Activated T-helper 1 cell treated with anti-CD3 and anti-CD28 coated beads, Interleukin-12 subunit alpha, Interleukin-12 subunit beta, Interleukin-2, Interleukin-4 antibody, amounts not matched to agents 30 ng/mL and 10 ng/mL and 1 ng/mL, durations not matched to agents 14 hours and 24 hours and 36 hours (primary cell): Measurements from ENCODE around the gene TIAM2. TPM values are rescaled to one million over a fixed set of nuclear protein-coding genes. Genes with fewer than 3 reads are reported as not detected.

Source experiments
- DNase-seq: peaks from one replicate; pipeline ENCODE4 v3.0.0; 2021; ENCODE audit warnings: low spot score
- H3K27ac Mint-ChIP-seq: one replicate; pipeline ENCODE4 v1.8.0; 2021; ENCODE audit warnings: mild to moderate bottlenecking, mixed read lengths
- H3K27me3 Mint-ChIP-seq: one replicate; pipeline ENCODE4 v1.8.0; 2022; ENCODE audit warnings: mild to moderate bottlenecking, moderate library complexity, mixed read lengths; ENCODE audit not compliant: insufficient read depth
- H3K36me3 Mint-ChIP-seq: one replicate; pipeline ENCODE4 v1.8.0; 2021; ENCODE audit warnings: low read depth, mixed read lengths
- H3K4me1 Mint-ChIP-seq: one replicate; pipeline ENCODE4 v1.8.0; 2021; ENCODE audit warnings: low read depth, mixed read lengths
- H3K4me3 Mint-ChIP-seq: one replicate; pipeline ENCODE4 v1.8.0; 2021; ENCODE audit warnings: mild to moderate bottlenecking, moderate library complexity, mixed read lengths
- H3K9me3 Mint-ChIP-seq: one replicate; pipeline ENCODE4 v1.8.0; 2021; ENCODE audit warnings: mixed read lengths
- intact Hi-C: fragments of 100-400 bp; cut with micrococcal nuclease; formaldehyde crosslinking; loops from one replicate; pipeline ENCODE4 v1.15.1; 2024
- total RNA-seq: library from RNA; stranded (reverse); gene quantifications from 2 replicates; pipeline ENCODE4 v1.2.3, GENCODE V29; 2022

TIAM2 gene
- total RNA-seq, 1 donor from 2014 or later: 95.6 TPM

DNA sequence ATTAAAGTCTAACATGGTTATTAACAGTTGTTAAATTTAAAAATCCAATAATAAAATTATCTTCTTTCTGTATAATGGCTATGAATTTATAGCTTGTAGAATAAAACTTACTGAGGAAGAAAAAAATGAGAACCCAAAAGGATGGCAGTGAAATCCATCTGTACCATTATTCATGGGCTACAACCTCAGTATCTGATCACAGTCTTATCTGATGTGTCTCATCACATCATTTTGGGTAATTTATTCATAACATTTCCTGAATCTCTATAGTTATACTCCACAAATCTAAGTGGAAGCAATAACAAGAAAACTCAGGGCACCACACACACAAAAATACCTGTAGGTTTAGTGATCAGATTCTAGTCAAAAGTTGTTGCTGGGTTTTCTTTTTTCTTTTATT lies 276.0 kb downstream of the TIAM2 start:
- no peak overlapping the region for H3K27ac Mint-ChIP-seq
- no peak for DNase-seq
- H3K4me1 Mint-ChIP-seq: peaks cover 13% of the 10 kb centered on the region
- no peaks in the 10 kb centered on the region for H3K27me3 Mint-ChIP-seq
- no peaks in the 10 kb centered on the region for H3K9me3 Mint-ChIP-seq
- H3K4me3 Mint-ChIP-seq: no peak overlapping the region
- intact Hi-C loops: no loop called here
- peaks cover 19% of the 10 kb centered on the region for H3K36me3 Mint-ChIP-seq

DNA sequence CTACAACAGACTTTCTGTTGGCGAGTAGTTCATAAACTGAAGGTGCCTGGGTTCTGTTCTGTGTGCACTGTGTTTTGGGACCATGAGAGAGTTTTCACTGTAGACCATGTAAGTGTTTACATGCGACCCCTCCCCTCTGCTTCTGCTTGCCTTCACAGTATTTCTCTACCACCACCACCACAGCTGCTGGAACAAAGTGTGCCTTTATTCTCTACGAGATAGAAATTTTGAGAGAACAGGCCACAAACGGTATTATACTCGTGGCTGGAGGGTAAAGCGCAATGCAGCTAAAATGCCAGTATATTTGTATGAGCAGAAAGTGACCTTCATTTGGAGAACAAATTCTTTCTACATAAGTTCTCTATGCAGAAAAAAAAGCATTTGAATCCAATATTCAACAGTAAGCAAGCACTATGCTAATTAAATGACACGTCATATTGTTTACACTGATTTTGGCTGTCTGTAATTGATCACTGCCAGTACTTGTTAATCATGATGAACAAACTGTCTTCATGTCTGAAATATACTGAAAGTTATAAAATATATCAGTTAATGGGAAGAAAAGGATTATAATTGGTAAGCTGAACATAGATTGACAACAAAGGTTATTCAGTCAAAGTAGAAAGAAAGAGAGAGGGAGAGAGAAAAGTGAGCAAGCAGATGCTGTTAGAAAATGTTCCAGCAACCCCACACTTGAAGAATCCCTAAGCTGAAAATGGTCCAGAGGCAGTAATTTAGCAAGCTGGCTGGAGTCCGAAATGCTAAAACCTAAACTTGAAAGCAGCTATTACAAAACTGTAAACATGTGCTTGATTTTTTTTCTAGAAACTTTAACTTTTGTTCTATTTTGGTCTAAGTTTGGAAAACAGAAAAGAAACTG lies 277.5 kb downstream of the TIAM2 start:
- Mint-ChIP-seq H3K27me3 (no peaks in the 10 kb centered on the region), H3K27ac (no peak overlapping the region)

DNA sequence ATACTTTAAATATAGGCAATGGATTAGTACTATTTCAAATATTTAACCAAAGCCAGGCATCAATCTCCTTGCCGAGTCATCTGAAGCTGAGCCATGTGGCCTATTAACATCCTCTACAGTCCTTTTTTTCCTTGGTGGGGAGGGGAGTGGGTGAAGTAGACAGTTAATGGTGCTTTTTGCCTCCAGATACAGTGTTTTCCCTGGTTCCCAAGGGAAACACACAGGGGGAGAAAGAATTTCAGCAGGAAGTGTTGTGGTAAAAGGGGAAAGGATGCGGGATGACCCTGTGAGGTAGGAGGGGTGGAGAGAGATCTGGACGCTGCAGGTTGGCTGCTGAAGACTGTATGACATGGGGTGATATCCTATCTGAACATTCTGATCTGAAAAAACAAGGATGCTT lies 278.3 kb downstream of the TIAM2 start:
- DNase-seq: no peak
- intact Hi-C loops: no loop called here
- Mint-ChIP-seq H3K4me1 (peaks cover 6% of the 10 kb centered on the region), H3K9me3 (no peaks in the 10 kb centered on the region), H3K27ac (no peak overlapping the region), H3K27me3 (no peaks in the 10 kb centered on the region), H3K4me3 (no peak overlapping the region), H3K36me3 (peaks cover 15% of the 10 kb centered on the region)

More for the DNA sequence above, 277.5 kb downstream of the TIAM2 start:
- peaks cover 13% of the 10 kb centered on the region for H3K4me1 Mint-ChIP-seq
- no peak for DNase-seq
- H3K4me3 Mint-ChIP-seq: no peak overlapping the region
- peaks cover 19% of the 10 kb centered on the region for H3K36me3 Mint-ChIP-seq
- intact Hi-C loops: no loop called here
- H3K9me3 Mint-ChIP-seq: no peaks in the 10 kb centered on the region

DNA sequence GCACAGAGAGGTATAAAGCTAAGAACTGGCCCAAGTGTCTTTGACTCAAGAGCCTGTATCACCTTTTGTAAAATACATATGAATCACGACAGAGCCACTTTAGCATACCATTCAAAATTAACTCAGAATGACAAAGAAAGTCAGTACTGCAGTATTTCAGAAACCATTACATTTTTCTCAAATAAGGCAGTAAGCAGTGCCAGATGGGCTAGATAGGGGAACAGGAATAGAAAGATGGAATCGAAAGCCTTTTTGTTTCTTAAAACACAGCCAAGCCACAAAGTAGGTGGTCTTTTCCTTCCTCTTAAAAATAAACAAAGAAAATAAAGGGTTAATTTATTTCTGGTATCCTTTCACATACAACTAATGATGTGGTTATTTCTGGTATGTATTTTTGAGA lies 279.0 kb downstream of the TIAM2 start:
- Mint-ChIP-seq H3K27ac (no peak overlapping the region), H3K4me3 (no peak overlapping the region), H3K4me1 (peaks cover 6% of the 10 kb centered on the region), H3K36me3 (peaks cover 15% of the 10 kb centered on the region), H3K9me3 (no peaks in the 10 kb centered on the region), H3K27me3 (no peaks in the 10 kb centered on the region)
- no peak for DNase-seq
- intact Hi-C loops: no loop called here

DNA sequence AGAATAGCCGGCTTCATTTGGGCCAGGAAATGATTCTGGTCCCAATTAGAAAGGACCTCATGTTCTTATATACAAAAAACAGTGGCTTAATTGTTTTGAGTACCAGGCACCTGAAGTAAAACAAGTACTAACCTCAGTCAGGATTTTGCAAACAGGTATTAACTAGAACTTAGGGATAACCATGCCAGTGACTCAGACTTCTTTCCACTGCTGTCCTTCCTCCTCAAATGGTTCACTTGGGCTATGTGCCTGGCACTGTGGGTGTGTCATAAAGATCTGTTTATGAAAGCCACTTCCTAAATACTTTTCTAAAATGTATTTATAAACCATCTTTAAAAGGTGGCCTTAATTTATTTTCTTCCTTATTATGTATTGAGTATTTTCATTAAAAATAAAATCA lies 279.4 kb downstream of the TIAM2 start:
- Mint-ChIP-seq H3K4me1 (peaks cover 6% of the 10 kb centered on the region), H3K9me3 (no peaks in the 10 kb centered on the region), H3K36me3 (peaks cover 15% of the 10 kb centered on the region), H3K4me3 (no peak overlapping the region), H3K27me3 (no peaks in the 10 kb centered on the region), H3K27ac (no peak overlapping the region)
- no peak for DNase-seq
- intact Hi-C loops: no loop called here

DNA sequence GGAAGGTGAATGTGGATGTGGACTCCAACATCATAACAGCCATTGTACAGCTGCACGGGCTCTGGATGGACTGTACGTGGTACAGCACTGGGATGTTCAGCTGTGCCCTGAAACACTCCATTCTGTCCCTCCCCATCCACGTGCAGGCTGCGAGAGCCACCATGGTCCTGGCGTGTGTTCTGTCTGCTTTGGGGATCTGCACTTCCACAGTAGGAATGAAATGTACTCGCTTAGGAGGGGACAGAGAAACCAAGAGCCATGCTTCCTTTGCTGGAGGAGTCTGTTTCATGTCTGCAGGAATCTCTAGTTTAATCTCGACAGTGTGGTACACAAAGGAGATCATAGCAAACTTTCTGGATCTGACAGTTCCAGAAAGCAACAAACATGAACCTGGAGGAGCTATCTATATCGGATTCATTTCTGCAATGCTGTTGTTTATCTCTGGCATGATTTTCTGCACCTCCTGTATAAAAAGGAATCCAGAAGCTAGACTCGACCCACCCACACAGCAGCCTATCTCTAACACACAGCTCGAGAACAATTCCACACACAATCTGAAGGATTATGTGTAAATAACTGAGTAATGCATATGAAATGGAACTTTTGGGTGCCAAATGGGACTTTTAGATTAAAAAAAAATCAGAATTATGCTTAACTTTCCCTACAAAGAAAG lies 280.8 kb downstream of the TIAM2 start:
- H3K27ac Mint-ChIP-seq: no peak overlapping the region
- peaks cover 13% of the 10 kb centered on the region for H3K4me1 Mint-ChIP-seq
- H3K36me3 Mint-ChIP-seq: peaks cover 17% of the 10 kb centered on the region
- no peaks in the 10 kb centered on the region for H3K9me3 Mint-ChIP-seq
- no peak overlapping the region for H3K4me3 Mint-ChIP-seq
- no peaks in the 10 kb centered on the region for H3K27me3 Mint-ChIP-seq
- DNase-seq: no peak
- intact Hi-C loops: no loop called here

DNA sequence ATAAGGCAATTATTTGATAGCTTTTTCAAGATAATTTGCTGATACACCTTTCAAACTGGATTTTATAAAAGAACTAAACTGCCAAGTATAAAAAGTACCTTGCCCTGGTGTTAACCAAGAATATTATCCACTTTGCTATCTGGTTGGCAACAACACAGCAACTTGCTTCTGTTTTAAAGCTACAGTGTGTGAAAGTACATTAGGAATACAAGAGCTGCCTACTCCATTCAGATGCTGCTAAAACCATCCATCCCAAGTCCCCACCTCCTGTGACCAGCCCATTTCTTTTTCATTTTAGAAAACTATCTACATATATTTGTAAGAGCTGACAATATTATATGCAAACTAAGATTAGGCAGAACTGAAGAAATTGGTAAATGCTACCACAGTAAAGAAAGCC lies 281.5 kb downstream of the TIAM2 start:
- Mint-ChIP-seq H3K36me3 (peaks cover 17% of the 10 kb centered on the region), H3K27ac (no peak overlapping the region), H3K27me3 (no peaks in the 10 kb centered on the region), H3K9me3 (no peaks in the 10 kb centered on the region), H3K4me1 (peaks cover 13% of the 10 kb centered on the region), H3K4me3 (no peak overlapping the region)
- intact Hi-C loops: no loop called here
- no peak for DNase-seq

DNA sequence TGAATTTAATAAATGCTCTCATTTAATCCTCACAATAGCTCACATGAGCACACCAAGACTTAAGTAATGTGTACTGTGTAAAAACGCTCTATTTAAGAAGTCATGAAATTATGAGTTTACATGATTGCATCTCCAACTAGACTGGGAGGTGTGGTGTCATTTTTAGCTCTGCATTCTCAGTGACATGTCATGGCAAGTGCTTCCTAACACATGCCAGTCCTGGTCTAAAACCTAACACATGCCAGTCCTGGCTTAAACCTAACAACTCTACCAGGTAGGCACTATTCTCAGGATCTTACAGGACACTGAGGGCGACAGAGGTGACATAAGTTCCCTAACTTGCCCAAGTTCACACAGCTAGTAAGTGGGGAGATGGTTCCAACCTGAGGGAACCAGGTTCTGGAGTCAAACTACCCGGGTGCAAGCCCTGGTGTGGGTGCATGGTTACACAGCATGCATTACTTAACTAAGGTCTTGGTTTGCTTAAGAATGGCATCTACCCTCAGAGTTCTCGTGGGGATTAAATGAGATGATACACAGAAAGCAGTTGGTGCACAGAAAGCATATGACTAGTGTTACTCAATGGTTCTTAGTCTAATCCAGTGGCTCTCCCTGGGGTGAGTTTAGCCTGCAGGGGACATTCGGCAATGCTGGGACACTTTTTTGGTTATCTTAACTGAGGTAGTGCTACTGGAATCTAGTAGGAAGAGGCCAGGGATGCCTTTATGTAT lies 283.4 kb downstream of the TIAM2 start:
- Mint-ChIP-seq H3K36me3 (peaks cover 14% of the 10 kb centered on the region), H3K9me3 (no peaks in the 10 kb centered on the region), H3K4me1 (peaks cover 10% of the 10 kb centered on the region), H3K27ac (no peak overlapping the region), H3K4me3 (no peak overlapping the region), H3K27me3 (no peaks in the 10 kb centered on the region)
- DNase-seq: no peak
- intact Hi-C loops: no loop called here

DNA sequence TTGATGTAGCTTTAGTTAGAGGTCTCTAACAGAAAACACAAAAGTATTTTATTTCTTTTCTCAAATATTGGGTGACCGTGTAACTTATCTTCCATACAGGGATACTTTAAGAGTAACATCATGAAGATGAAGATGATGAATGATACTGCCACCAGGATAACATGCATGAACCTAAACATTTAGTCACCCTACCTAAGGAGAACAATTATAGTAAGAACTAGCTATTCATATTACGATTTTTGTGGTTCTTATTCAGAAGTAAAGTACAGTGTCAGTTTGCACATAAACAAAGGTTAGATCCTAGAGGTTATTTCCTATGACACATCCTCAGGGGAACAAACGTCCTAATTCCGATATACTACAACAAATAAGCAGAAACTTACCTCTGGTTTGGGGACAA lies 289.7 kb downstream of the TIAM2 start:
- Mint-ChIP-seq H3K4me3 (no peak overlapping the region), H3K36me3 (peaks cover 40% of the 10 kb centered on the region), H3K27me3 (no peaks in the 10 kb centered on the region), H3K27ac (no peak overlapping the region), H3K9me3 (no peaks in the 10 kb centered on the region), H3K4me1 (peaks cover 6% of the 10 kb centered on the region)
- intact Hi-C loops: no loop called here
- DNase-seq: no peak

DNA sequence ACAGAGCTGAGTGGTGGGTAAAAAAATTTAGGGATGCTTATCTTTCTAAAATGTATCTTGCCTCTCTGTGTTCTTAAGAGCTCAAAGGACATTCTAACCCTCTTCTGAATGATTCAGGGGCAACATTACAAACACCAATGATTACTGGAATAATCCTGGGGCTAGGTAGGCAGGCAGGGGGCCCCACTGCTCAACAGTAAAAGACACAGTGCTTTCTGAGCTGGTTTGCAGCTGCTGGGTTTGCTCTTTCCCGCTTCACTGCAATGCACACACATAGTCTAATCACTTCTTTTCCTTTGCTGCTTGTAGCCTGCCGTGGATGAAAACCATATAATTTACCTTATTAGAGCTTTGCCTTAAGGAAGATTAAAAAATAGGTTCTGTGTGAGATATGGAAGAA lies 292.6 kb downstream of the TIAM2 start:
- intact Hi-C loops: no loop called here
- no peak overlapping the region for H3K27ac Mint-ChIP-seq
- H3K36me3 Mint-ChIP-seq: peaks cover 45% of the 10 kb centered on the region

DNA sequence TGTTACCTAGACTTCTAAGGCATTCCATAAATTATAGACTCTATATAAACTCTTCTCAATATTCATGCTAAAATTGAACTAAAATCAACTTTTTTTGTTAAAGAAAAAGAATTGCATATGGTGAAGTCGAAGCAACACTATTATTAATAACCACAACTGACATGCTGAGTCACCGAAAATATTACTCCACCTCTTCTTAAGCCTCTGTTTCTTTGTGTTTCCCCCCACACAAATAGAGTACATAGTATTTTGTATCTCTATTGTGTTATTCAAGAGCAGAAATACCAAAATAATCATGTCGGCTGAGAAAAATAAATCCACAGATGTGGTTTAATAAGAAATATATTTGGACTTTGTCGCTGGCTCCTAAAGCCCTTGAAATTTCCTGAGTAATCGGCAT lies 295.4 kb downstream of the TIAM2 start:
- no peak overlapping the region for H3K27ac Mint-ChIP-seq
- peaks cover 7% of the 10 kb centered on the region for H3K4me1 Mint-ChIP-seq
- no peak overlapping the region for H3K4me3 Mint-ChIP-seq
- no peaks in the 10 kb centered on the region for H3K27me3 Mint-ChIP-seq
- intact Hi-C loops: no loop called here
- H3K9me3 Mint-ChIP-seq: no peaks in the 10 kb centered on the region
- no peak for DNase-seq
- peaks cover 39% of the 10 kb centered on the region for H3K36me3 Mint-ChIP-seq

More for the DNA sequence above, 292.6 kb downstream of the TIAM2 start:
- no peak overlapping the region for H3K4me3 Mint-ChIP-seq
- no peak for DNase-seq
- peaks cover 7% of the 10 kb centered on the region for H3K4me1 Mint-ChIP-seq
- H3K27me3 Mint-ChIP-seq: no peaks in the 10 kb centered on the region
- H3K9me3 Mint-ChIP-seq: no peaks in the 10 kb centered on the region

DNA sequence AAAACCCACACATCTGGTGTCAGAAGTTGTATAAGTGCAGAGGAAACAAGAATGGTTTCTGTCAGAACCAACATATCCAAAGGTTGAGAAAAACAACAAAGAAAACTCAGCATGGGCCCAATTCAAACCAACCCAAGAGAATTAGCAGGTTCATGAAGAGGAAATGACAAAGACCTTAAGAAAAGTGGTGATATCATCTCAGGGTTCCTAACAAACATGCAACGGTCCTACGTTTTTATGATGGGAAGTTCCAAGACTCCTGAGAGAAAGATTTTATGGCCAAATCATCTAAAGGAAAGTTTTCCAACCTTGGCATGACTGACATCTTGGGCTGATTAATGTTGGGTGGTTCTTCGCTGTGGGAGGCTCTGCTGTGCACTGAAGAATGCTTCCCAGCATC lies 296.2 kb downstream of the TIAM2 start:
- peaks cover 7% of the 10 kb centered on the region for H3K4me1 Mint-ChIP-seq

DNA sequence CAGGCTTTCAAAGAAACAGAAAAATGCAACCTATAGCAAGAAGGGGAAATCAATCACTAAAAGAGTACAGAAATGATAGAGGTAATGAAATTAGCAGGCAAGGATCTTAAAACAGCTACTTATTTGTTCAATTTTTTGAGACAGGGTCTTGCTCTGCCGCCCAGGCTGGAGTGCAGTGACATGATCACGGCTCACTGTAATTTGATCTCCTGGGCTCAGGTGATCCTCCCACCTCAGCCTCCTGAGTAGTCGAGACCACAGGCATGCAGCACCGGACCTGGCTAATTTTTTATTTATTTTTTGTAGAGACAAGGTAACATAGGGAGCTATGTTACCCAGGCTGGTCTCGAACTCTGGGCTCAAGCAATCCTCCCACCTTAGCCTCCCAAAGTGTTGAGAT lies 297.6 kb downstream of the TIAM2 start:
- H3K4me1 Mint-ChIP-seq: peaks cover 12% of the 10 kb centered on the region
- no peak overlapping the region for H3K4me3 Mint-ChIP-seq
- H3K9me3 Mint-ChIP-seq: no peaks in the 10 kb centered on the region
- intact Hi-C loops: no loop called here
- H3K27ac Mint-ChIP-seq: no peak overlapping the region
- no peaks in the 10 kb centered on the region for H3K27me3 Mint-ChIP-seq
- peaks cover 42% of the 10 kb centered on the region for H3K36me3 Mint-ChIP-seq
- DNase-seq: no peak

More for the DNA sequence above, 296.2 kb downstream of the TIAM2 start:
- Mint-ChIP-seq H3K9me3 (no peaks in the 10 kb centered on the region), H3K4me3 (no peak overlapping the region), H3K27me3 (no peaks in the 10 kb centered on the region), H3K36me3 (peaks cover 37% of the 10 kb centered on the region), H3K27ac (no peak overlapping the region)
- no peak for DNase-seq
- intact Hi-C loops: no loop called here
